SU-DHL-6 (cell line): Measurements from ENCODE around the gene OR10G3.

Source experiments
- H2AFZ ChIP-seq: fragments of 200-600 bp; sonication (generic); 2 replicates; pipeline ENCODE4 v1.6.1; 2014; ENCODE audit warnings: low read depth, mild to moderate bottlenecking, moderate library complexity, mixed read lengths, antibody characterized with exemption, low read length; ENCODE audit not compliant: severe bottlenecking
- H3F3A ChIP-seq: fragments of 200-600 bp; shearing (Covaris generic); 2 replicates; pipeline ENCODE4 v1.6.0; 2016; ENCODE audit warnings: antibody characterized with exemption, mild to moderate bottlenecking; ENCODE audit not compliant: insufficient read depth
- H3K27ac ChIP-seq: fragments of 200-600 bp; sonication (generic); 2 replicates; pipeline ENCODE4 v1.5.1; 2016; ENCODE audit warnings: low read depth, mild to moderate bottlenecking, low read length, moderate library complexity, mixed read lengths
- H3K27me3 ChIP-seq: fragments of 200-600 bp; sonication (generic), shearing (Covaris generic); 2 replicates; pipeline ENCODE4 v1.6.0; 2014; ENCODE audit warnings: mild to moderate bottlenecking, low read length
- H3K36me3 ChIP-seq: fragments of 200-600 bp; sonication (generic); 2 replicates; pipeline ENCODE4 v1.6.1; 2014; ENCODE audit warnings: mild to moderate bottlenecking, low read length, mixed read lengths
- H3K4me2 ChIP-seq: fragments of 300-600, 200-600 bp; shearing (Covaris generic), sonication (generic); 2 replicates; pipeline ENCODE4 v1.6.0; 2014; ENCODE audit warnings: low read length, low read depth, mild to moderate bottlenecking; ENCODE audit not compliant: poor library complexity, severe bottlenecking
- H3K4me3 ChIP-seq: fragments of 200-600 bp; sonication (generic); 2 replicates; pipeline ENCODE4 v1.5.1; 2014; ENCODE audit warnings: antibody characterized with exemption, low read length, mild to moderate bottlenecking, mixed read lengths; ENCODE audit not compliant: insufficient read depth, poor library complexity, severe bottlenecking
- H3K79me2 ChIP-seq: fragments of 200-600 bp; sonication (generic); 2 replicates; pipeline ENCODE4 v1.6.1; 2014; ENCODE audit warnings: mild to moderate bottlenecking, low read length, moderate library complexity; ENCODE audit not compliant: insufficient read depth
- H3K9ac ChIP-seq: fragments of 200-600 bp; sonication (generic); 2 replicates; pipeline ENCODE4 v1.7.0; 2014; ENCODE audit warnings: mild to moderate bottlenecking, low read length
- H3K9me2 ChIP-seq: fragments of 200-600 bp; sonication (generic); replicated peaks from 2 replicates; pipeline ENCODE4 v1.6.1; 2014; ENCODE audit warnings: low read length; ENCODE audit not compliant: insufficient read depth
- H3K9me3 ChIP-seq: fragments of 200-600 bp; sonication (generic); 2 replicates; pipeline ENCODE4 v1.6.1; 2014; ENCODE audit warnings: low read length, mixed read lengths; ENCODE audit not compliant: insufficient read depth
- H4K20me1 ChIP-seq: fragments of 200-600 bp; sonication (generic); 2 replicates; pipeline ENCODE4 v1.6.1; 2014; ENCODE audit warnings: low read depth, mild to moderate bottlenecking, antibody characterized with exemption, low read length, moderate library complexity, mixed read lengths
- EZH2phosphoT487 ChIP-seq: fragments of 200-600 bp; sonication (generic), shearing (Covaris generic); conservative IDR thresholded peaks from 2 replicates; pipeline ENCODE4 v1.6.1; 2018; ENCODE audit warnings: mild to moderate bottlenecking, antibody characterized with exemption, low read length, moderate library complexity, mixed read lengths
- TF ChIP-seq, protein P1 (sequence below): fragments of 200-600 bp; sonication (generic); IDR thresholded peaks from one replicate; pipeline ENCODE4 v1.5.1; 2017; ENCODE audit warnings: antibody characterized with exemption, mild to moderate bottlenecking, low read length, moderate library complexity; ENCODE audit not compliant: insufficient read depth, poor library complexity, severe bottlenecking

Gene OR10G3

DNA sequence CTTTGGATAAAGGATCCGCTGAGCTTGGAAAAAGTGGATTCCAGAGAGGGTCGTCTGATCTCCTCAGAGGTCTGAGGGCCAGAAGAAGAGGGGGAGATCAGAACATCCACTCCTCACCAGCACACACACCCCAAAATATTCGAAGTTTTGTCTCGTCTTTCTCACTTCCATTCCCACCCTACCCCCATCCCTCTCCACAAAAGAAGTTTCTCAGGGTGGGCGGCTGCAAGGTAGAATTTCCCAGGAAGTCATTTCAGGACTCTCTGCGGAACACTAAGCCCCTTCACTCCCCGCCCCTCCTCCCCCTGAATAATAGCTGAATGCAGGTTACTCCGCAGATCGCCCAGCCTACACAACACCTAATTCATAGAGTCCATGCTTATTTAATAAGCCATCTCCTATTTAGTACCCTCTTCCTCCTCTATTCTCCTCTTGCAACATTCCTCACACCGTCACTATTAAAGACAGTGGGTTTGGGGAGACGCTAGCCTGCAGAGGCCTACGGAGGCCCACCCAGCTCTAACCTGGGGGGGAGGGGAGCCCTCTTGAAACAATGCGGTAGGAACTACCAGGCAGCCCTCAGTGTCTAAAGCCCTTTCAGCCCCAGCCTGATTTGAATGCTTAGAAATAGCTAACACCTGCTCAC lies 53.1 kb downstream of the OR10G3 start:
- H4K20me1 ChIP-seq = no peaks in the 10 kb centered on the region
- no peak overlapping the region for H3K9ac ChIP-seq
- H3K9me2 ChIP-seq = no peaks in the 10 kb centered on the region
- H3K27me3 ChIP-seq = no peaks in the 10 kb centered on the region
- peak overlapping the region; percentile 25 for H3K4me2 ChIP-seq
- H3K27ac ChIP-seq = no peak overlapping the region
- TF ChIP-seq EZH2phosphoT487 = no peak
- TF ChIP-seq, protein P1, sequence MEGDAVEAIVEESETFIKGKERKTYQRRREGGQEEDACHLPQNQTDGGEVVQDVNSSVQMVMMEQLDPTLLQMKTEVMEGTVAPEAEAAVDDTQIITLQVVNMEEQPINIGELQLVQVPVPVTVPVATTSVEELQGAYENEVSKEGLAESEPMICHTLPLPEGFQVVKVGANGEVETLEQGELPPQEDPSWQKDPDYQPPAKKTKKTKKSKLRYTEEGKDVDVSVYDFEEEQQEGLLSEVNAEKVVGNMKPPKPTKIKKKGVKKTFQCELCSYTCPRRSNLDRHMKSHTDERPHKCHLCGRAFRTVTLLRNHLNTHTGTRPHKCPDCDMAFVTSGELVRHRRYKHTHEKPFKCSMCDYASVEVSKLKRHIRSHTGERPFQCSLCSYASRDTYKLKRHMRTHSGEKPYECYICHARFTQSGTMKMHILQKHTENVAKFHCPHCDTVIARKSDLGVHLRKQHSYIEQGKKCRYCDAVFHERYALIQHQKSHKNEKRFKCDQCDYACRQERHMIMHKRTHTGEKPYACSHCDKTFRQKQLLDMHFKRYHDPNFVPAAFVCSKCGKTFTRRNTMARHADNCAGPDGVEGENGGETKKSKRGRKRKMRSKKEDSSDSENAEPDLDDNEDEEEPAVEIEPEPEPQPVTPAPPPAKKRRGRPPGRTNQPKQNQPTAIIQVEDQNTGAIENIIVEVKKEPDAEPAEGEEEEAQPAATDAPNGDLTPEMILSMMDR = no peak
- H2AFZ ChIP-seq = no peak overlapping the region
- H3K36me3 ChIP-seq = no peaks in the 10 kb centered on the region
- no peaks in the 10 kb centered on the region for H3F3A ChIP-seq
- no peak overlapping the region for H3K4me3 ChIP-seq
- no peaks in the 10 kb centered on the region for H3K9me3 ChIP-seq
- H3K79me2 ChIP-seq = no peaks in the 10 kb centered on the region

DNA sequence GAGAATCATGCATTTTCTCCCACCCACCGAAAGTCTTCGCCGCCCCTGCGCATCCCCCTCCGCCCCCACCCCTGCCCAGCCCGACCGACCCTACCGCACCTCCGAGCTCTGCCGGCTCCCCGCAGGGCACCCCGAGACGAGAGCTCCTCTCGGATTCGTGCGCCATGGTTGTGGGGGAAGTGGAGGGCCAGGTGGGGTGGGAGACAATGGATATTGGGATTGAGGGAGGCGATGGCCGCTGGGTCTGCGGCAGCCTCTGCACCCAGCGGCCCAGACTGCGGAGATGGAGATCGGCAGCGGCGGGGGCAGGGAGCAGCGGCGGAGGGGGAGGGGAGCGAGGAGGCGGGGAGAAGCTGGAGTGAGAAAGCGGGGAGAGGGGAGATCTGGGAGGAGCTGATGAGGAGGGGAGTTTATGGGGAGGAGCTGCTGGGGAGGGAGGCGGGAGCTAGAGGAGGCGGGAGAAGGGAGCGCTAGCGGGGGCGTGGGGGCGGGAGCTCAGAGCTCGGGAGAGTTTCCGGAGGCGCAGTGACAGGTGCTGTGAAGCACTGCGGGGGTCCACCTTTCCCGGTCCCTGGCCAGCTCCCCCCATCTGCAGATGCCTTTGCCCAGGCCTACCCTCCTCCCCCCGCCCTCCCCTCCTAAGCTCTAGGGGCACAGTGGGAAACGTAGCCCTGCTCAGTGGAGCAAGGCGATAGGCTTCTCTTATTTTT lies 53.8 kb downstream of the OR10G3 start, which contains the start of gene SALL2:
Gene SALL2 (minus strand): TSS at position 385 of the 710 bp plus-strand sequence. CDS start 219 bp downstream, at position 166.
- peak within 1 kb of the TSS; percentile 25 for H3K4me2 ChIP-seq
- H3K9ac ChIP-seq = no peak within 1 kb of the TSS
- no peaks in the 10 kb centered on the region for H3K79me2 ChIP-seq
- H3K4me3 ChIP-seq = no peak within 1 kb of the TSS
- no peaks in the 10 kb centered on the region for H3K36me3 ChIP-seq
- H3K27me3 ChIP-seq = no peaks in the 10 kb centered on the region
- H3F3A ChIP-seq = no peaks in the 10 kb centered on the region
- no peaks in the 10 kb centered on the region for H3K9me3 ChIP-seq
- no peaks in the 10 kb centered on the region for H4K20me1 ChIP-seq
- H3K27ac ChIP-seq = no peak within 1 kb of the TSS
- no peaks in the 10 kb centered on the region for H3K9me2 ChIP-seq
- no peak within 1 kb of the TSS for H2AFZ ChIP-seq
- no peak for TF ChIP-seq EZH2phosphoT487
- TF ChIP-seq, protein P1 = no peak

DNA sequence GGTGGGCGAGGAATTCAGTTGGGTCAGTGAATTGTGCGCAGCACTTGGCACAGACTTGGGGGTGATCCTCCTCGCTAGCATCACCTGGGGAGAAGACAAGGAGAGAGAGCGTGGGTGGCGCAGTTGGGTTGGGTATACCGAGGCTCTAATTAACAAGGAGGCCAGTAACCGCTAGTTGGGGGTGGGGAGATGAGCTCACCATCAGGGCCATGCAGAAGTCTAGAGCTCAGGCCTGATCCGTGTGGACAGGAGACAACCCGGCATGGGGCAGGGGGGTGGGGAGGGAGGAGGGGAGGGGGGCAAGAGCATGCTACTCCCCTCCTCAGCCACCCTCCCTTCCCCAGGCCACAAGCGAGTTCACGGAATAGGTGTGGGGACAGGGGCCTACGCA lies 54.3 kb downstream of the OR10G3 start:
- Histone ChIP-seq H2AFZ (no peak overlapping the region), H4K20me1 (no peaks in the 10 kb centered on the region), H3K9ac (no peak overlapping the region), H3K27me3 (no peaks in the 10 kb centered on the region), H3K9me2 (no peaks in the 10 kb centered on the region), H3K36me3 (no peaks in the 10 kb centered on the region), H3K4me3 (no peak overlapping the region), H3K4me2 (no peak overlapping the region), H3K79me2 (no peaks in the 10 kb centered on the region), H3K9me3 (no peaks in the 10 kb centered on the region), H3F3A (no peaks in the 10 kb centered on the region), H3K27ac (no peak overlapping the region)
- no peak for TF ChIP-seq EZH2phosphoT487
- TF ChIP-seq, protein P1 = no peak
